GM21528 (cell line): Measurements from ENCODE around the gene KRT33B.
"Not testable (repeated sequence)": the region's sequence is repeated elsewhere in the genome, so short reads cannot be mapped to it uniquely, and the experiment has no call there.

Experiments
- ATAC-seq: cut with Tn5 transposase; IDR thresholded peaks from one replicate; pipeline ENCODE4 v1.9.1; 2021; ENCODE audit warnings: mild to moderate bottlenecking, moderate library complexity; ENCODE audit not compliant: unreplicated experiment, low FRiP score

The KRT33B gene

DNA sequence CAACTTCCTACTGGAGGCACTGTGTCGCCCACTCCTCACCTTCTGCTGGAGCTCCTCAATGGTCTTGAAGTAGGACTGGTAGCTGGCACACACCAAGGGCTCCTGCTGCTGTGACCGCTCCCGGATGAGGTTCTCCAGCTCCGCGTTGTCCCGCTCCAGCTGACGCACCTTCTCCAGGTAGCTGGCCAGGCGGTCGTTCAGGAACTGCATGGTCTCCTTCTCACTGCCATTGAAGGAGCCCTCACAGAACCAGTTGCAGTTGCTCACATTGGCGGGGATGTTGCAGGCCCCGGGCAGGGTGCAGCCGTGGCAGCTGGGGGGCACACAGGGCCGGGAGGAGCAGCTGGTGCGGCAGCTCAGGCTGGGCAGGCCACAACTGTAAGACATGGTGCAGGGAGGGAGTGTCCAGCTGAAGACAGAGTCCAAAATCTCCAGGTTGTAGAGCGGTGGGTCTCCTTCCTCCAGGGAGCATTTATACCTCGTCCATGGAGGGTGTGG, 19.2 kb downstream of the KRT33B start, which contains the start of gene KRT33A:
KRT33A (minus strand) TSS at position 448 of the 498 bp plus-strand sequence; CDS start at position 387, 61 bp downstream.
- ATAC-seq: not testable (repeated sequence)

DNA sequence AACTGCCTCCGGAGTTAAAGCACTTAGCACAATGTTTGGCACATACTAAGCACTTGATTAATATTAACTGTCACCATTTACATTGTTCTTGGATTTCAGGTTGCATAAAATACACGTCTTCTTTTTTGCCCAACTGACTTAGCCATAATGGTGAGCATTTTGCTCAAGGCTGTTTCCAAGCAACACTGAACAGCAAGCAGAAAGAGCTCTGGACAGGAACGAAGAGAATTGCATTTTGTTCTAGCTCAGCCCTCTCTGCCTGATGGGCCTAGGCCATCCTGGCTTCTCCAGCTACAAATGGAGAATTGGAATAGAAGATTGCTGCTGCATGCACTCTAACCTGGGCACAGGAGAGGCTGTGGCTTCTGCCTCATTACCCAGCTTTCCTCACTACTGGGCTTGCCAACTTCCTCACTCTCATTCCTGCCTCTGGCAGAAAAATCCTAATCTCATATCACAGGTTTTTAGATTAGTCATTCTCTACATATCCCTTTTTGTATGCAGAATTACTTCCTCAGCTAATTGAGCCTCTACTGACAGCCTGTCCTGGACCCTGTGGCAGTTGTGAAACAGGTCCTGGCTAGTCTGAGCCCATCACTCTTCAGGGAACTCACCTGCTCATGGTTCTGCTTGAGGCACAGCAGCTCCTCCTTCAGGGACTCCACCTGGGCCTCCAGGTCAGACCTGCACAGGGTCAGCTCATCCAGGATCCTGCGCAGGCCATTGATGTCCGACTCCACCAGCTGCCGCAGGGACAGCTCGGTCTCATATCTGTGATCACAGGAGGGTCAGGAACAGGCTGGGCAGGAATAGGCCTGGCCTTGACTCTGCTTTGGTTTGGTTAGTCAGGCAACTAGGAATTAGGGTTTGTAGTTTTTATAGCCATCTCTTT, 21.5 kb downstream of the KRT33B start:
- ATAC-seq: no peak

DNA sequence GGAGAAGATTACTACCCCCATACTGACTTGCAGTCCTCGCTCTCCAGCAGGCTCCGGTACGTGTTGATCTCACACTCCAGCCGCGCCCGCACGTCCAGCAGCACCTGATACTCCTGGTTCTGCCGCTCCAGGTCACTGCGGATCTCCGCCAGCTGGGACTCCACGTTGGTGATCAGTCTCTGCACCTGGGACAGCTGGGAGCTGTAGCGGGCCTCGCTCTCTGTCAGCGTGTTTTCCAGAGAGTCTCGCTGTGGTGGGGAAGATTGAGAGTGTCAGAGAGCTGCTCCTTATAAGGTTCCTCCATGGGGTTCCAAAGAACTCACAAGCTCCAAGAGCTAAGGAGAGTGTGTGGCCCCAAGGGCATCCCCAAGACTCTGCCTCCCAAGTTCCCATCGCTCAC, 23.2 kb downstream of the KRT33B start:
- not testable (repeated sequence) for ATAC-seq

DNA sequence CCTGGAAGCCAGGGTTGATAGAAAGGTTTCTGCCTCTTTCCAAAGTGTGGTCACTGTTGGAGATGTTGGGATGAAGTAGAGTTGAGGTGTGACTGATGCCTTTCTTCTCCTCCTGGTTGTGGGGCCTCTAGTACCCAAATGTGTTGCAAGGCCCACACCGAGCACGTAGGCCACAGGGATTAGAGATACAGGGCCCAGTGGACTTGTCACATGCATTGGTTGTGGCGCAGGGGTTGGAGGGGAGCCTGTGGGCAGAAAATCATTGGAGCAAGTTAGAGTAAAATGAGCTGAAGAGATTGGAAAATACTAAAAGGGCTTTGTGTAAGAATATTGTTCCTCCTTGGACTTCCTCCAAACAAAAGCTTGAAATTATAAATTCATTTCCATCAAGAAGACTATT, 23.6 kb downstream of the KRT33B start:
- no peak for ATAC-seq

DNA sequence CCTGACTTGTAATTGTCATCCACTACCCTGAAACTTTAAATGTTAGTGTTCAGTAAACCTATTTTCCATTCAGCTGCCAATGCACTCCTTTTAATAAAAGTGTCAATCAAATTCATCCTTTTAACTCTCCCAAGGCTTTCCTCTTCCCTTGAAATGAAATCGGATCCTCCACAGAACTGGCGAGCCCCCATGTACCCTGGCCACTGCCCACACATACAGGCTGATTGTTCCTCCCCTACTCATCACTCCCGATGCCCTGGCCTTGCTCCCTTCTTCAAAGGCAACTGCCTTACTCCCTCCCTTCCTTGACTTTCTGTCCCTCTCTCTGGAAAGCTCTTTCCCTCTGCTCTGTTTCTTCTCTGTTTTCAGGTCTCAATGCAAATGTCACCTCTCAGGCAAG, 26.6 kb downstream of the KRT33B start:
- no peak for ATAC-seq

DNA sequence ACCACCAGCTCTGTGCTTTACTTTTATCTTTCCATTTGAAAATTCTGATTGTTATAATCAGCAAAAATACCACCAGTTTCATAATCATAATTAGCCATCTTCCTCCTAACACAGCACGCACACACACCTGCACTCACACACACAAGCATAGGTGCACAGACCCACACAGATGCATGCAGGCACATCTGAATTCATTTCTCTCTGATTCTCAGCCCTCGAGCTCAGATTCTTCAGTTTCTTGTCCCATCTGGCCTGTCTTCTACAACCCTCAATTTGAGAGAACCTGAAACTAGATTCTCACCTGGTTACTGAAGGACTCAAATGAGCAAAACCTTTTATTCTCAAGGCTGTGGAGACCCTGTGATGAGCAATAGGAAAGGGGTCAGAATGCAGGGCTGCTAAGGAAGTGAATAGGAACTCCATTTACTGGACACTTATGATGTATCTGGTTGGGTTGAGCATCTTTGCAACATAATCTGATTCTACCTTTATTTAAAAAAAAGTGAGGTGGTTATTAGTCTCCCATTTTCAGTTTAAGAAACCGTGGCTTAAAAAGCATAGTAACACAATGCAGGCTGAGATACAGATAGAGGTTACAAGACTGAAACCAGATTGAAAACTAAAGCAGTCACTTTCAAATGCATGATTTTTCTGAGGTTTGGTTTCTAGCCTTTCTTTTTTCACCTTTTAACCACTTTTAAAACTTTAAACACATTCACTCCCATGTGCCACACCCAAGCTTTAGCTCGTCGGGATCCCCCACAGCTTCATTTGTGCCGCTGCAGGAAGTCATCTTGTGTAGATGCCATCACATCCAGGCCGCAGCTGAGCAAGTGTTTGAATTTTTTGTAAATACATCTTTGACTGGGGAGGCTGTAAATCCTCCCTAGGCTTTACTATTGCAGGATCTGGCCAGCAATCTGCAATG, 28.4 kb downstream of the KRT33B start:
- no peak for ATAC-seq

DNA sequence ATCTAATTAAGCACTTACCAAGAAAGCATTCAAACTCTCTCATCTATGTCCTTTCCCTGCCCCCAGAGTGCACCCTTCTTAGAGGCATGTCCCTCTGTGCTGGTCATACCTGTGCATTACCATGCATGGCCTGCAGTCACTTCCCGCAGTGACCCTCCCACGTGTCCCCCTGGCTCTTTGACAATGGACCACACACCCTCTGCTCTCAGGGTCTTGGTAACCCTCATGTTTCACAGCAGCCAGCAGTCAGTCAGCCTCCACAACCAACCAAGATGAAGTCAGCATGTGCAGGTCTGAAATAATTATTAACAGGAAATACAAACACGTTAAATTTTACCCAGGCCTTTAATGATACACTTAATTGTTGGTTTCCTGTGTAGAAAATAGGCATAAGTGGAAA, 29.1 kb downstream of the KRT33B start:
- no peak for ATAC-seq

DNA sequence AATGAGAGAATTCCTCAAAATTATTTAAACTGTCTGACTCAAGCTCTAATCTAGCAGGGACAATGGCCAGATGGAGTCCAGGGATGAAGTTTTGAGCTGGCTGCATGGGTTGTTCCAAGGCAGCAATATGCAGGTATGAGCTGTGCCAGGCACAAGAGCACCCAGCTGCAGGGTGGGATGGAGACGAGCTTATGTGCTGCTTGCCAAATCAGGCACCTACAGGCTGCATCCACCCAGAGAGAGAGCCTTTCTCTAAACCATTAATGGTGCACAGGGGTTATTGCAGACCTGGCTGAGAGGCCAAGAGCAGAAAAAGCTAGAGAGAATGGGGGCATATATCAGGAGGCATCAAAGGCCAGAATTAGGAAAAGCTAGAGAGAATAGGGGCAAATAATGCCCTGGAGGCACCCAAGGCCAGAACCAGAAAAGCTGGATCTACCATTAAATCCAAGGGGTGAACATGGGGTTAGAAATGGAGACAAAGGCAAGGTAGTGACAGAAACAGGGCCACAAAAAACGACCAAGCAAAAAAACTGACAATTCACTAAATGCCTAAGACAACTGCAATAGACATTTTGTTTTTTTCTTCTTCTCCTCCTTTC, 29.9 kb downstream of the KRT33B start:
- no peak for ATAC-seq

DNA sequence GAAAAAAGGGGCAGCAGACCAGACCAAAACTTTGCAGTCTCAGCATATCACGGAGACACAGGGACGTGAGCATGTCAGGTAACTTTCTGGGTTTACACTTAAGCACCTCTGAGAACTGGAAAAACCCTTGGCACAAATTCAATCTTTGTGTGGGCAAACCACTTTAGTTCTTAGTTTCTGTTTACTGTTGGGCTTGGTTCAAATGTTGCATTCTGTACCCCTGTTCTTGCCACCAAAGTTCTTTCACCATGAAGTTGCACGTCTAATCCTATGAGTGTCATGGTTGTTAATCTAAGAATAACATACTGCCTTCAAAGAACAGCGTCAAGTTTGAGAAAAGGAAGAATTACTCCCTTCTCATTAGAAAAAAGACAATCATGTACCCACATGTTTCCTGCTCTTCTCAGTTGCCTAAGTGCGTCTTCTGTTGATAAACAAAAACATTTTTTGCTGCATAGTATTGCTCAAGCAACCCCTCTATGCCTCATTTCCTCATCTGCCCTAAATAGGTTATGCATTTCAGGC, 30.6 kb downstream of the KRT33B start:
- no peak for ATAC-seq

DNA sequence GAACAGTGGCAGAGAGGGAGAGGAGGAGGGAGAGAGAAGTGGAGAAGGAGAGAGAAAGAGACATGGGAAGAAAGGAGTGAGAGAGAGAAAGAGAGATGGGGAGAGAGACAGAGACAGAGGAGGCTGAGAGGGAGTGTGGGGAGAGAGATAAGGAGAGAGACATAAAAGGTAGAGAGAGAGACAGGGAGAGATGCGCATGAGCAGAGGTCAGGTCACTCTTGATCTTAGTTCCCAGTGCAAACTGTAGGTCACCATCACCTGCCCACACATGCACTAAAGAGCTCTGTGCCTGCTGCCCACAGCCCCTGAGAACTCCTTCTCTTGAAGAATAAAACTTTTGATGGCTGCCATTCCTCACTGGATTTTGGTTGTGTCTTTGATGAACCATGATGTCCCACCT, 33.9 kb downstream of the KRT33B start:
- no peak for ATAC-seq

DNA sequence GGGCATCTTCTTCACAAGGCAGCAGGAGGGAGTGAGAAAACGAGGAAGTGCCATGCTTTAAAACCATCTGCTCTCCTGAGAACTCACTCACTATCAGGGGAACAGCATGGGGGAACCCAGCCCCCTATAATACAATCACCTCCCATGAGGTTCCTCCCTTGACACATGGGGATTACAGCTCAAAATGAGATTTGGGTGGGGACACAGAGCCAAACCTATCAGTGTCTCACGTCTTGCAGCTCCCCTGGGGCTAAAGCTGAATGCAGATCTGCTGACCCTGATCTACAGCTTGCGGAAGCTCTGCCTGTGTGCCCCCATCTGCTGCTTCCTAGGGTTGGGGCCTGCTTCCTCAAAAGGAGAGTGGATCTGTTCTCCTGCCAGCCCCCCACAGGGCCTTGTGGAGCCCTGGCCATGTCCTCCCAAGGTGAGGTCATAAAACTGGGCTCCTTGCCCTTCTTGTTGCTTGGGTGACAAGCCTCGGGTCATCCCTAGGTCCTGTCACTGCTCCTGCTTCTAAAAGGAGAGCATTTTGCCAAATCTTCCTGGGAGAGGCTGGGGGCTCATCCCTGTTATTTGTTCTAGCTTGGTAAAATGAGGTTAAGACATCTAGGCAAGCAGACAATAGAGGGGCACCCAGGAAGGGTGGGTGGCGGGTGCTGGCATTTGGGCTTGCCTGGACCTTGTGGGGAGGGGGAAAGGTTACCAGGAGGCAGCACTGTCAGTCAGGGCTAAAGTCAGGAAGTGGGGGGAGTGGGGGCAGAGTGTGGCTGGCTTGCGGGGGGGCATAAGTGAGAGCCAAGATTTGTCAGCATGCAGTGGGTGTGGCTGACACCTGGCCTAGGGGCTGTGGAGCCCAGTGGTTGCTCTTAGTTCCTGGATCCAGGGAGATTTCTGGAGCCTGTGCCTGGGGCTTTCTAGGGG, 35.0 kb downstream of the KRT33B start:
- ATAC-seq: no peak

DNA sequence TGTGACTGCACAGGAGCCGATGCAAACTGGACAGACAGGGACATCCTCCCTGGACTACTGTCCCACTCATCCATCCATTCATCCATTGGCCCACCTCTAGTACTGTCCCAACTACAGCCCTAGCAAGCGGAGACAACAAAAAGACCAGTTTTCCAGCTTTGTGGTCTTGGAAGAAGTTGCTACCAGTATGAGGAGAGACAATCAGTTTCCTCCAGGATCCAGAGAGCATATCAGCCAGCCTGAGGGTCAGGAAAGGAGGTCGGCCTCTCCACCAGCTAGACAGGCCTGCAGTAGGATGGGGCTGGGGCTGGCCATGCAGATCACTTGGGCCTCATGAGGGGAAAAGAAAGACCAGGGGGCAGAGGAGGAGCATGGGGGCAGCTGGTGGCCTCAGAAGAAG, 35.8 kb downstream of the KRT33B start:
- ATAC-seq: no peak

DNA sequence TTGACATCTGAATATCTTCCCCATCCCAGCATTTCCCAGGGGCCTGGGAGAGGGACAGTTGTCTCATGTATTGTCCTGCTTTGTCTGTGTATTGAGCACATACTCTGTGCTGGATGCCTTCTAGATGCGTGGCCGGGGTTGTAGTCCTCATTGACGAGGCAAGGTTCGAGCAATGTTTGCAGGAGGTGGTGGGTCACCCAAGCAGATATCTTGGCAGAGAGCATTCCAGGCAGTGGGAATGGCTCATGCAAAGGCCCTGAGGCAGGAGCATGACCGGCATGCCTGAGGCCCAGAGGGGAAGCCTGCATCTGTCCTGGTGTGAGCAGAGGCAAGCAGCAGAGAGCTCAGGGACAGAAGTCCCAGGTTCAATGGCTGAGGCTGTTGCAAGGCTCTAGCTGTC, 36.5 kb downstream of the KRT33B start:
- ATAC-seq: no peak

DNA sequence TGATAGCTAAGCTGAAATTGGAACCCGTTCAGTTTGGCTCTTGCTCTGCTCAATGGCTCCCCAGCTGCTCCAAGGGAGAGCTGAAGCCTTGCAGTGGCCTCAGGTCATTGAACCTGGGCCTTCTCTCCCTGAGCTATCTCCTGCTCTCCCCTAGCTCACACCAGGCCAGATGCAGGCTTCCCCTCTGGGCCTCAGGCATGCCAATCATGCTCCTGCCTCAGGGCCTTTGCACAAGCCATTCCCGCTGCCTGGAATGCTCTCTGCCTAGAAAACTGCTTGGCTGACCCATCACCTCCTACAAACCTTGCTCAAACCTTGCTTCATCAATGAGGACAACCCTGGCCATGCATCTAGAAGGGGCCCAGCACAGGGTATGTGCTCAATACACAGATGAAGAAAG, 37.4 kb downstream of the KRT33B start:
- ATAC-seq: no peak

DNA sequence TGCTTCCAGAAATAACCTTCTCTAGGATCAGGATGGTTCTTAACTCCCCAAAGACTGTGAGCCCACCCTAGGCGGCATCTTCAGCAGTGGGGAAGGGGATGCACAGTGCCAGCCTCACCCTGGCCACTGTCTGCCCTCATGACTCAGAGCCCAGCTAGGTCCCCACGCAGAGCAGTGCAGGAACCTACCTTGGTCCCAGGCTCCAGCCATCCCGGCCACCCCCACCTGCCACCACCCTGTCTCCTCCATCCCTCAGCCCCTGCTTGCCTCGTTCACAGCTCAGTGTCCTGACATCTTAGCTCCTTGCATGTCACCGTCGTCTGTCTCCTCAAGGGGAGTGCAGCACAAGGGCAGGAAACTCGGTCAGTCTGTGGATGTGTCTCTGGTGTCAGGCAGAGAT, 38.0 kb downstream of the KRT33B start:
- ATAC-seq: no peak

DNA sequence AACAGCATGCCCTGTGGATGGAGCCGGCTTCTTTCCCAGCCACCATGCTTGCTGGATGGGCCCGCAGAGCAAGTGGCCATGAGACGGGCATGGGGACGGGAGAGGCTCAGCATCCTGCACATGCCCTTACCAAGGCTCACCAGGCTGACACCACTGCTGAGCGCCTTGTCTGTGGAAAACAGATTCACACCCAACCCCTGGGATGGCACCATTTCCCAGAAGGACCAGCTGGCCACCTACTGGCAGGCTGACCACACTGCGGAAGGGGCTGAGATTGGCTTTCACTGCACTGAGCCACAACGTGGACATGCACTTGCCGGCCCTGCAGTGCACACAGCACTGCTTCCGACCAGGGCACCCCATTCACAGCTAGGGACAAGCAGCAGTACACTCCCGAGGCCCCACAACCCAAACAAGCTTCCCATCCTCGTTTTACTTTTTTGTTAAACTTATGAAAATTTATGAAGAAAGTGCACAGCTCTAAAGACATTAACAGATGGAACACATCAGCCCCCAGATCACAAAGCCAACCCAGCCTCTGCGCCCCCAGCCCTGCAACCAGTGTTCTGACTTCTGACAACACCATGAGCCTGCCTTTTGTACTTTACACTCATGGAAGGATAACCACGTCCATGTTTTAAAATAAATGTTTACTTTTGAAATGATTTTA, 40.2 kb downstream of the KRT33B start:
- ATAC-seq: no peak

DNA sequence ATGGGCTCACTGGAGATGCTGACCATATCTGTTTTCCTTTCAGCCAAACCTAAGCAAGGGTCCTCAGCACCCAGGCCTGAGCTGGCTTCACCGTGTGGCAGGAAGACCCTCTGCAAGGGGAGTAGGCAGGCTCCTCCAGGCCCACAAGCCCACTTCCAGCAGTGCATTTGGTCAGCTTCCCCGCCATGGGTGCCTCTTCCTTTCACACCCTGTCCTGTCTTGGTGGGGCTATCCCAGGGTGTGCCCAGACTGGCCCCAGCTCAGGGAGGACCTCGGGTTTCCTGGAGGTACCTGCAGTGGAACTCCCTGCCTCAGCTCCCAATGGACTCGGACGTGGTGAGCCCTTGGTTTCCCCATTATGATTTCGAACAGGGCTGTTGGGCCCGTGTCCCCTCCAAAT, 41.4 kb downstream of the KRT33B start:
- no peak for ATAC-seq

DNA sequence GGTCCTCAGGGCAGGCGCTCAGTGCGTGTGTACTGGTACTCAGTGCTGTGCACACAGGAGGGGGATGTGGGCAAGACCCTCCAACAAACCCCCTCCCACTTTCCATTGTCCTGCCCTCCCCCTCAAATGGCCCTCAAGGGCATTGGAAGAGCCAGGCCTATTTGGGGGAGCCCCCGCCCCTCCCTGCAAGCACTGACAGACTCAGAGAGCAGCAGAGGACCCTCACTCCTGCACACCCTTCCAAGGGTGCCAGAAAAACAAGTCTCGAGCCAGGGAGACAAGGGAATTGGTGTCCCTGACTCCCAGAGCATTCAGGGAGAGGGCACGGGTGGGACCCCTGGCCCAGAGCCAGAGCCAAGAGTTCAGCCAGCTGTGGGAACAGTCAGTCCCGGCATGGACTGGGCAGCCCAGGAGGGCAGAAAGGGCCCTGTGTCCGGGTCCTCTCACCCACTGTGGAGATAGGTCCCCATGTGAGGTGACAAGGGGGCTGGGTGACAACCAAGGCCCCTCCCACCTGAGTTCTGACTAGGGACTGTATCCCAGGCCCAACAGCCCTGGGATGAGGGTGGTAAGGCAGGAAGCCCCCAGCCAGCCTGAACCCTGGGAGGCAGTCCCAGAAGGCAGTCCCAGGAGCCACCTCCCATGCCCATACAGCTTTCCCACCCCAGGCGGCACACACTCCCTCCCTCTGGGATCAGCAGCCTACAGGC, 42.0 kb downstream of the KRT33B start:
- ATAC-seq: no peak
